HG03469 (cell line): ENCODE data around the gene CABLES1.
"Not testable (repeated sequence)": the region's sequence is repeated elsewhere in the genome, so short reads cannot be mapped to it uniquely, and the experiment has no call there.

ENCODE experiments used
- ATAC-seq: cut with Tn5 transposase; IDR thresholded peaks from one replicate; pipeline ENCODE4 v1.9.1; 2021; ENCODE audit warnings: mild to moderate bottlenecking, moderate library complexity, moderate number of reproducible peaks; ENCODE audit not compliant: unreplicated experiment

CABLES1 gene

GRCh38 chr18:23141104-23141999, 6.1 kb downstream of the CABLES1 start:
- ATAC-seq: no peak

GRCh38 chr18:23142251-23142929, 7.1 kb downstream of the CABLES1 start:
- ATAC-seq: no peak

- no peak for ATAC-seq
Measured at GRCh38 chr18:23143016-23143814, 7.9 kb downstream of the CABLES1 start.

GRCh38 chr18:23143815-23144261, 8.6 kb downstream of the CABLES1 start:
- no peak for ATAC-seq

GRCh38 chr18:23144640-23145039, 9.4 kb downstream of the CABLES1 start:
- ATAC-seq: no peak

- no peak for ATAC-seq
Measured at GRCh38 chr18:23145621-23146020, 10.3 kb downstream of the CABLES1 start.

- ATAC-seq: no peak
Measured at GRCh38 chr18:23146861-23147469, 11.7 kb downstream of the CABLES1 start.

- no peak for ATAC-seq
Measured at GRCh38 chr18:23148382-23148781, 13.1 kb downstream of the CABLES1 start.

- ATAC-seq: no peak
Measured at GRCh38 chr18:23149570-23149969, 14.3 kb downstream of the CABLES1 start.

- ATAC-seq: no peak
Measured at GRCh38 chr18:23151414-23152099, 16.3 kb downstream of the CABLES1 start.

GRCh38 chr18:23154030-23154429, 18.7 kb downstream of the CABLES1 start:
- ATAC-seq: no peak

- no peak for ATAC-seq
Measured at GRCh38 chr18:23154823-23155500, 19.7 kb downstream of the CABLES1 start.

GRCh38 chr18:23155537-23155936, 20.3 kb downstream of the CABLES1 start:
- ATAC-seq: no peak

GRCh38 chr18:23156134-23156533, 20.8 kb downstream of the CABLES1 start:
- no peak for ATAC-seq

GRCh38 chr18:23158058-23158457, 22.8 kb downstream of the CABLES1 start:
- no peak for ATAC-seq

- ATAC-seq: not testable (repeated sequence)
Measured at GRCh38 chr18:23158884-23159283, 23.6 kb downstream of the CABLES1 start.

GRCh38 chr18:23159344-23159743, 24.1 kb downstream of the CABLES1 start:
- no peak for ATAC-seq

GRCh38 chr18:23162473-23162872, 27.2 kb downstream of the CABLES1 start:
- ATAC-seq: no peak

- ATAC-seq: no peak
Measured at GRCh38 chr18:23163786-23164533, 28.7 kb downstream of the CABLES1 start.
